HG03159 (cell line): ENCODE results near the gene PDP2.
"Not testable (repeated sequence)": the region's sequence is repeated elsewhere in the genome, so short reads cannot be mapped to it uniquely, and the experiment has no call there.

Experiments used
- ATAC-seq: cut with Tn5 transposase; IDR thresholded peaks from one replicate; pipeline ENCODE4 v1.9.1; 2021; ENCODE audit warnings: mild to moderate bottlenecking, moderate library complexity; ENCODE audit not compliant: unreplicated experiment

PDP2 gene

GRCh38 chr16:66881964-66882508 is 1.7 kb downstream of the PDP2 start:
- ATAC-seq, result no peak

DNA sequence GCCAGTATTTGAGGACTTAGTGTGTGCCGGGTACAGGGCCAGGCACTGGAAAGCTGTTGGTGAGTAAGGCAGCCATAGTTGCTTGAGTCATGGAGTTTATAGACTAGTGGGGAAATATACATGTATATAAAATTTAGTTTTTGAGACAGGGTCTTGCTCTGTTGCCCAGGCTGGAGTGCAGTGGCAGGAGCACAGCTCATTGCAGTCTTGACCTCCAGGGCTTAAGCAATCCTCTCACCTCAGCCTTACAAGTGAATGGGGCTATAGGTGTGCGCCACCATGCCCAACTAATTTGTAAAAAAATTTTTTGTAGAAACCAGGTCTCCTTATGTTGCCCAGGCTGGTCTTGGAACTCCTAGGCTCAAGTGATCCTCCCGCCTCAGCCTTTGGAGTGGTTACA is 2.4 kb downstream of the PDP2 start:
- ATAC-seq, result no peak

DNA sequence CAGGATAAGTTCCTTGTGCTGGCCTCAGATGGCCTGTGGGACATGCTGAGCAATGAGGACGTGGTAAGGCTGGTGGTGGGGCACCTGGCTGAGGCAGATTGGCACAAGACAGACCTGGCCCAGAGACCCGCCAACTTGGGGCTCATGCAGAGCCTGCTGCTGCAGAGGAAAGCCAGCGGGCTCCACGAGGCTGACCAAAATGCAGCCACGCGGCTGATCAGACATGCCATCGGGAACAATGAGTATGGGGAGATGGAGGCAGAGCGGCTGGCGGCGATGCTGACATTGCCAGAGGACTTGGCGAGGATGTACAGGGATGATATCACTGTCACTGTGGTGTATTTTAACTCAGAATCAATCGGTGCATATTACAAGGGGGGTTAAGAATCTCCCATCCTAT is 5.2 kb downstream of the PDP2 start:
- ATAC-seq, result no peak

GRCh38 chr16:66886321-66886720 is 6.0 kb downstream of the PDP2 start:
- ATAC-seq, result no peak

DNA sequence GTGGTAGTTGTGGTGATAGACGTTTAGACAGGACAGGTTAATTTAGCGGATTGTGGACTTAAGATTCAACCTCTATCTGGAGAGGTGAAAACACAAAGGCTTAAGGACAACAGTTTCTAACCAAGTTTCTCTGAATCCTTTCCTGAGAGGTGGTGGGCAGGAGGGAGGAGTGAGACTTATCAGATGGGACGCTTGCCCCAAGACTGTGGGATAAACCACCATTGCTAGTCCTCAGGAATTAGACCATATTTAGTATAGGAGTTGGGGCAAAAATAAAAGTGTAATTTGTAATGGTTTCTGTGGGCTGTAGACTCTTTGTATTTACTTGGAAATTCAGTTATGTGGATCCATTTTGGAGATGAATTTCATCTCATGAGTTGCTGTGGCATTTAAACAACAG is 6.6 kb downstream of the PDP2 start:
- no peak for ATAC-seq

- ATAC-seq, result no peak
These were observed 8.6 kb downstream of the PDP2 start for GRCh38 chr16:66888647-66889615.

DNA sequence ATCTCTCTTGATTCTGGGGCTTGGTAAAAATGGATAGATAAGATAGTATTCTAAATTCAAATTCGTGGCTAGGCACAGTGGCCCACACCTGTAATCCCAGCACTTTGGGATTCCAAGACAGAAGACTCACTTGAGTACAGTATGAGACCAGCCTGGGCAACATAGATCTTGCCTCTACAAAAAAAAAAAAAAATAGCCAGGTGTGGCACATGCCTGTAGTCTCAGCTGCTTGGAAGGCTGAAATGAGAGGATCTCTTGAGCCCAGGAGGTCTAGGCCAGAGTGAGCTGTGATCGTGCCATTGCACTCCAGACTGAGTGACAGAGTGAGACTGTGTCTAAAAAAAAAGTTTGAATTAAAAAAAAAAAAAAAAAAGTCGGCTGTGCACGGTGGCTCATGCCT is 9.3 kb downstream of the PDP2 start:
- no peak for ATAC-seq

GRCh38 chr16:66890799-66891198 is 10.5 kb downstream of the PDP2 start:
- ATAC-seq, result no peak

DNA sequence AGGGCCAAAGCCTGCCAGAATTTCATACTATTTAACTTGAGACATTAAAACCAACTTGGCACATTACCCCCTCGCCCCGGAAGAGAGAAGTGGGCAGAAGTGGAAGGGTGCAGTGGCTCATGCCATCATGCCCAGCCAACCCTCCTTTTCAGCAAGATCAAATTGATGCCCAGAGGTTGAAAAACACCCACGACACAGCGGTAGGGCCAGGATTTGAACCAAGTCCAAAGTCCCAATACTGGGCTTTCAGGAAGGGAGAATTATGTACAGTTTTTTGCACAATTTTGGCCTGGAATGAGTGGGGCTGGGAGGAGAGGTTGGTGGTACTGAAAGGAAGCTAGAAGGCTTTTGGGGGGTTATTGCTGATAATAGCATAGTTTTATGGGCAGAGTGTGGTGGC is 11.0 kb downstream of the PDP2 start:
- ATAC-seq, result no peak

DNA sequence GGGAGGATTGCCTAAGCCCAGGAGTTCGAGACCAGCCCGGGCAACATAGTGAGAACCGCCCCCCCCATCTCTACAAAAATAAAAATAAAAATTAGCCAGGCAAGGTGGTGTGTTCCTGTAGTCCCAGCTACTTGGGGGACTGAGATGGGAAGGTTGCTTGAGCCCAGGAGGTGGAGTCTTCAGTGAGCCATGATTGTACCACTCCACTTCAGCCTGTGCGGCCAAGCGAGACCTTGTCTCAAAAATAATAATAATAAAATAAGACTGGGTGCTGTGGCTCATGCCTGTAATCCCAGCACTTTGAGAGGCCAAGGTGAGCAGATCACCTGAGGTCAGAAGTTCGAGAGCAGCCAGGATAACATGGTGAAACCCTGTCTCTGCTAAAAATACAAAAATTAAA is 11.5 kb downstream of the PDP2 start:
- ATAC-seq, result no peak

GRCh38 chr16:66894055-66894454 is 13.7 kb downstream of the PDP2 start:
- ATAC-seq, result no peak

GRCh38 chr16:66894948-66895688 is 14.8 kb downstream of the PDP2 start:
- ATAC-seq, result no peak

- no peak for ATAC-seq
These were observed 15.3 kb downstream of the PDP2 start for GRCh38 chr16:66895689-66895979.

DNA sequence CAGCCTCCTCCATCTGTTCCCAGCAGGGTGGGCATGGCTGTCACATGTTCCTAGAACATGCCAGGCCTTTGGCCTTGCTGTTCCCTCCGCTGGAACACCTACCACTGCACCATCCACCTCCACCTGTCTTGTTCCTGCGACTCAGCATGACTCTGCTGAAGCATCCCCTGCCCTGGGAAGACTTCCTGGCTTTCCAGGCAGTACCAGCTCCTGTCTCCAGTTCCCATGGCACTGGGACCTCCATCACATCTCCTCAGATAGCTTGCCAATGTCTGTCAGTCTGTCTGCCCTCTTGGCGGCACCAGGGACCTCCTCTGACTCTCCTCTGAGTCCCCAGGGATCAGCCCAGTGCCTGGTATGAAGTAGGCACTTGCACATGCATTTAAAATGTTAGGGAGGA is 15.7 kb downstream of the PDP2 start:
- no peak for ATAC-seq

GRCh38 chr16:66896682-66897081 is 16.4 kb downstream of the PDP2 start:
- ATAC-seq, result not testable (repeated sequence)

GRCh38 chr16:66898207-66898606 is 17.9 kb downstream of the PDP2 start:
- ATAC-seq, result no peak

GRCh38 chr16:66898933-66899309 is 18.6 kb downstream of the PDP2 start:
- ATAC-seq, result no peak

- ATAC-seq, result no peak
These were observed 19.1 kb downstream of the PDP2 start for GRCh38 chr16:66899310-66899944.

GRCh38 chr16:66899945-66900710 is 19.8 kb downstream of the PDP2 start:
- no peak for ATAC-seq

GRCh38 chr16:66900721-66901441 is 20.6 kb downstream of the PDP2 start:
- no peak for ATAC-seq
